Astrocyte of the spinal cord (primary cell): Measurements from ENCODE around the gene CTCF.

Experiments
- DNase-seq: peaks from one replicate; pipeline ENCODE4 v3.0.0; 2011; ENCODE audit warnings: low read depth, low spot score
- H3K4me3 ChIP-seq: 2 replicates; pipeline ENCODE4 v1.5.1; 2011; ENCODE audit warnings: low read depth, mild to moderate bottlenecking, low read length, moderate library complexity
- in situ Hi-C: cut with HindIII; loops from 2 replicates; pipeline ENCODE4 v1.10.0; 2017; ENCODE audit warnings: low sequenced_read_pairs
- TF ChIP-seq, protein P1 (sequence below): IDR thresholded peaks from 2 replicates; pipeline ENCODE4 v1.5.1; 2012; ENCODE audit warnings: low read depth, mild to moderate bottlenecking, low read length, inconsistent platforms

The CTCF gene

DNA sequence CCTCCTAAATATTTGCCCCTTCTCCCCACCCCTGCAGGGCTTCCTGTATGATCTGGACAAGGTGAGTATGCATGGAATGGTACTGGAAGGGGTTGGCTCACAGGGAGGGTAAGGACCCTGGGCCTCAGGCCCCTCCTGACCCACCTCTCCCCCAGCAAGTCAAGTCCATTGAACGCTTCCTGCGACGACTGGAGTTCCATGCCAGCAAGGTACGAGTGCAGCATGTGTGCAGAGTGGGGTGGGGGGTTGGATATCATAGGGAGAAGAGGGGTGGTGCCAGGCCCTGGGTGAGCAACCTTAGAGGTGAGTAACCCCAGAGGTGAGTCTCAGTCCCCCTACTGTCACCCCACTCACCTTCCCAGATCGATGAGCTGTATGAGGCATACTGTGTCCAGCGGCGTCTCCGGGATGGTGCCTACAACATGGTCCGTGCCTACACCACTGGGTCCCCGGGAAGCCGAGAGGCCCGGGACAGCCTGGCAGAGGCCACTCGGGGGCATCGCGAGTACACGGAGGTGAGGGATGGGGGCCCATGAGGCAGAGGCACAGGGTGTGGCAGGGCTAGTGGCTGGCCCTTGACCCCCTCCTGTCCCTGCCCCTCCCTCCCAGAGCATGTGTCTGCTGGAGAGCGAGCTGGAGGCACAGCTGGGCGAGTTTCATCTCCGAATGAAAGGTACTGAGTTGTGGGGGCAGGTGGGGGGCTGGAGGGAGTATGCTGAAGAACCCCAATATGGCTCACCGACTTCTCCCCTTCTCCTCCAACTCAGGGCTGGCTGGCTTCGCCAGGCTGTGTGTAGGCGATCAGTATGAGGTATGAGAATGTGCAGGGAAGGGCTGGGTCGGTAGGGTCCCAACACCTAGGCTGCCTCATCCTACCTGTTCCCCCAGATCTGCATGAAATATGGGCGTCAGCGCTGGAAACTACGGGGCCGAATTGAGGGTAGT is 22.4 kb upstream of the CTCF start:
- DNase-seq: no peak
- in situ Hi-C loops: no loop called here
- no peak overlapping the region for H3K4me3 ChIP-seq
- TF ChIP-seq, protein P1, sequence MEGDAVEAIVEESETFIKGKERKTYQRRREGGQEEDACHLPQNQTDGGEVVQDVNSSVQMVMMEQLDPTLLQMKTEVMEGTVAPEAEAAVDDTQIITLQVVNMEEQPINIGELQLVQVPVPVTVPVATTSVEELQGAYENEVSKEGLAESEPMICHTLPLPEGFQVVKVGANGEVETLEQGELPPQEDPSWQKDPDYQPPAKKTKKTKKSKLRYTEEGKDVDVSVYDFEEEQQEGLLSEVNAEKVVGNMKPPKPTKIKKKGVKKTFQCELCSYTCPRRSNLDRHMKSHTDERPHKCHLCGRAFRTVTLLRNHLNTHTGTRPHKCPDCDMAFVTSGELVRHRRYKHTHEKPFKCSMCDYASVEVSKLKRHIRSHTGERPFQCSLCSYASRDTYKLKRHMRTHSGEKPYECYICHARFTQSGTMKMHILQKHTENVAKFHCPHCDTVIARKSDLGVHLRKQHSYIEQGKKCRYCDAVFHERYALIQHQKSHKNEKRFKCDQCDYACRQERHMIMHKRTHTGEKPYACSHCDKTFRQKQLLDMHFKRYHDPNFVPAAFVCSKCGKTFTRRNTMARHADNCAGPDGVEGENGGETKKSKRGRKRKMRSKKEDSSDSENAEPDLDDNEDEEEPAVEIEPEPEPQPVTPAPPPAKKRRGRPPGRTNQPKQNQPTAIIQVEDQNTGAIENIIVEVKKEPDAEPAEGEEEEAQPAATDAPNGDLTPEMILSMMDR: no peak

DNA sequence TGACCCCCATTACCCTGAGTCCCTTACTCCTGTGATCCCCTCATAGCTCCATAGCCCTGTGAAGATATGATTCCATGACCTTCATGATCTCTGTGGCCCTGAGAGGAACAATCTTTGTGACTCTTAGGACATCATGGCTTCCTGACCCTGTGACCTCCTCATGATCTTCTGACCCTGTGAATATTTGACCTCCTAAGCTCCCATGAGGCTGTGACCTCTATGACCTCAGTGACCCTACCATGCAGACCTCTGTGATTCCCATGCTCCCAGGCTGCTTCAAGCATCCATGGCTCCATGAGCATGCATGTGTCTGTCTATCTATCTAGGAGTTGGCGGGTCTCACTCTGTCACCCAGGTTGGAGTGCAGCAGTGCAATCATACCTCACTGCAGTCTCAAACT is 21.6 kb upstream of the CTCF start:
- TF ChIP-seq, protein P1: no peak
- no peak overlapping the region for H3K4me3 ChIP-seq
- DNase-seq: no peak
- in situ Hi-C loops: no loop called here

DNA sequence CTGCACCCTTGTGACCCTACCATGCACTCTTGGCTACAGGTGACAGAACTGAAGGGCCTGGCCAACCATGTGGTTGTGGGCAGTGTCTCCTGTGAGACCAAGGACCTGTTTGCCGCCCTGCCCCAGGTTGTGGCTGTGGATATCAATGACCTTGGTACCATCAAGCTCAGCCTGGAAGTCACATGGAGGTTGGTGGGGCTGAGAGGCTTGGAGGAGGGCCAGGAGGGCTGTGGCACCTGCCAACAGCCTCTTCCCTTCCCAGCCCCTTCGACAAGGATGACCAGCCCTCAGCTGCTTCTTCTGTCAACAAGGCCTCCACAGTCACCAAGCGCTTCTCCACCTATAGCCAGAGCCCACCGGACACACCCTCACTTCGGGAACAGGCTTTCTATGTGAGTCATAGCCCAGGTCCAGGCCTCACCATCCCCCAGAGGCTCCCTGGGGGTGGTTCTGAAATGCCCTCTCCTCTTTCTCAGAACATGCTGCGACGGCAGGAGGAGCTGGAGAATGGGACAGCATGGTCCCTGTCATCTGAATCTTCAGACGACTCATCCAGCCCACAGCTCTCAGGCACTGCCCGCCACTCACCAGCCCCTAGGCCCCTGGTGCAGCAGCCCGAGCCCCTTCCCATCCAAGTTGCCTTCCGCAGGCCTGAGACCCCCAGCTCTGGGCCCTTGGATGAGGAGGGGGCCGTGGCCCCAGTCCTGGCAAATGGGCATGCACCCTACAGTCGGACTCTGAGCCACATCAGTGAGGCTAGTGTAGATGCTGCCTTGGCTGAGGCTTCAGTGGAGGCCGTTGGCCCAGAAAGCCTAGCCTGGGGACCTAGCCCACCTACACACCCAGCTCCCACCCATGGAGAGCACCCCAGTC is 20.7 kb upstream of the CTCF start:
- in situ Hi-C loops: no loop called here
- TF ChIP-seq, protein P1: no peak
- peak; percentile 58 for DNase-seq
- H3K4me3 ChIP-seq: no peak overlapping the region

DNA sequence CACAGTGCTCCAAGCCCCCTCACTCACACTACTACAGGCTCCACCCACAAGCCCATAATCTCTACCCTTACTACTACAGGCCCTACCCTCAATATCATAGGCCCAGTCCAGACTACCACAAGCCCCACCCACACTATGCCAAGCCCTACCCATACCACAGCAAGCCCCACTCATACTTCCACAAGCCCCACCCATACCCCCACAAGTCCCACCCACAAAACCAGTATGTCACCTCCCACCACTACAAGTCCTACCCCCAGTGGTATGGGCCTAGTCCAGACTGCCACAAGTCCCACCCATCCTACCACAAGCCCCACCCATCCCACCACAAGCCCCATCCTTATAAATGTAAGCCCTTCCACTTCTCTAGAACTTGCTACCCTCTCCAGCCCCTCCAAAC is 19.9 kb upstream of the CTCF start:
- in situ Hi-C loops: no loop called here
- TF ChIP-seq, protein P1: no peak
- no peak overlapping the region for H3K4me3 ChIP-seq
- peak; percentile 78 for DNase-seq

DNA sequence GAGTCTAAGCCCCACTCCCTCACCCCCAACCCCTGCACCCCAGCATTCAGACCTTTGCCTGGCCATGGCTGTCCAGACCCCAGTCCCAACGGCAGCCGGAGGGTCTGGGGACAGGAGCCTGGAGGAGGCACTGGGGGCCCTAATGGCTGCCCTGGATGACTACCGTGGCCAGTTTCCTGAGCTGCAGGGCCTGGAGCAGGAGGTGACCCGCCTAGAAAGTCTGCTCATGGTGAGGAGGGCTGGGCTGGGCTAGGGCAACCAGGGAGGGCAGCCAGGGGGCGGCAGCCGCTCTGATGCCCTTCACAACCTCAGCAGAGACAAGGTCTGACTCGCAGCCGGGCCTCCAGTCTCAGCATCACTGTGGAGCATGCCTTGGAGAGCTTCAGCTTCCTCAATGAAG is 19.3 kb upstream of the CTCF start:
- in situ Hi-C loops: no loop called here
- no peak overlapping the region for H3K4me3 ChIP-seq
- no peak for DNase-seq
- TF ChIP-seq, protein P1: no peak

DNA sequence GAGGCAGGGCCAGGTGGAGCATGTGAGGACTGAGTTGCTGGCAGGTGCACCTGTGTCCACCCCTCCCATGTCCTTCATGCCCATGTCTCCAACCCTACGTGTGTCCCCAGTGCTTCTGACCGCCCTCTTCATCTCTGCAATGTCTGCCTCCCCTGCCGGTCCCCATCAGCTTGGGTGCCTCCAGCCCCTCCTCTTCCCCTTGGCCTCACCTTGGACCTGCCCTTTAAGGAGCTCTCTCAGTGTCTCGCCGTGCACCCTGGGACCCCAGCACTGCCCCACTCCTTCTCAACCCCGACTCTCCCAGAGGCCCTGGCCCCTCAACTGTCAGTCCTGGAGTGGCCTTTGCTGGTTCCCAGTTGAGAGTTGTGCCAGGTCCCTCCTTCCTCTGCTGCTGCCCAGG is 18.7 kb upstream of the CTCF start:
- H3K4me3 ChIP-seq: no peak overlapping the region
- in situ Hi-C loops: no loop called here
- DNase-seq: no peak
- TF ChIP-seq, protein P1: no peak
